ENCODE measurements around the gene RPL27.
"Not testable (repeated sequence)": the region's sequence is repeated elsewhere in the genome, so short reads cannot be mapped to it uniquely, and the experiment has no call there.

DNA sequence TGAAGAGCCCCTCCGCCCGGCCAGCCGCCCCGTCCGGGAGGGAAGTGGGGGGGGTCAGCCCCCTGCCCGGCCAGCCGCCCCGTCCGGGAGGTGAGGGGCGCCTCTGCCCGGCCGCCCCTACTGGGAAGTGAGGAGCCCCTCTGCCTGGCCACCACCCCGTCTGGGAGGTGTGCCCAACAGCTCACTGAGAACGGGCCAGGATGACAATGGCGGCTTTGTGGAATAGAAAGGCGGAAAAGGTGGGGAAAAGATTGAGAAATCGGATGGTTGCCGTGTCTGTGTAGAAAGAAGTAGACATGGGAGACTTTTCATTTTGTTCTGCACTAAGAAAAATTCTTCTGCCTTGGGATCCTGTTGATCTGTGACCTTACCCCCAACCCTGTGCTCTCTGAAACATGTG is 24.9 kb upstream of the RPL27 start:
- not testable (repeated sequence) for TF ChIP-seq CTCF, POLR2A (IDR thresholded peaks at IDR 0.05)
